Activated CD4-positive, CD25-positive, alpha-beta regulatory T cell treated with anti-CD3 and anti-CD28 coated beads, Interleukin-2, amount 50 U/mL, for 72 hours (primary cell): ENCODE measurements around the gene RAB7B.
"Not testable (repeated sequence)": the region's sequence is repeated elsewhere in the genome, so short reads cannot be mapped to it uniquely, and the experiment has no call there.

ENCODE experiments used
- DNase-seq: peaks from one replicate; pipeline ENCODE4 v3.0.0; 2021

RAB7B gene

GRCh38 chr1:206002871-206003801 is at the start of gene RAB7B:
Gene RAB7B (minus strand): TSS chr1:206003395. CDS start chr1:205994135, 9,260 bp downstream.
- no peak for DNase-seq

DNA sequence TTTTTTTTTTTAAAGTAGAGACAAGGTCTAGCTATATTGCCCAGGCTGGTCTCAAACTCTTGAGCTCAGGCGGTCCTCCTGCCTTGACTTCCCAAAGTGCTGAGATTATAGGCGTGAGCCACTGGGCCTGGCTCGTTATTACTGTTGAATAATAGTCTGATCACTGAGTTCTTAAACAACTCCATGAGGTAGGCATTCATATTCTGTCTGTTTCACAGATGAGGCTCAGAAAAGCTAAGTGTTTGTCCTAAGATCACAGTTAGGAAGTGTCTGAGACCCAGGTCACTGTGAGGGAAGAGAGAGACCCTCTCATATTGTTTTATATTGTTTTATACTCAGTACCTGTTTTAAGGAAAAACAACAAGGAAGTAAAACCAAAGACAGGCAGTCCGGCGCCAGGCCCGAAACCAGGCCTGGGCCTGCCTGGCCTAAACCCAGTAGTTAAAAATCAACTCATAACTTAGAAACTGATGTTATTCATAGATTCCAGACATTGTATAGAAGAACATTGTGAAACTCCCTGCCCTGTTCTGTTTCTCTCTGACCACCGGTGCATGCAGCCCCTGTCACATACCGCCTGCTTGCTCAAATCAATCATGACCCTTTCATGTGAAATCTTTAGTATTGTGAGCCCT is 49.2 kb upstream of the RAB7B start:
- not testable (repeated sequence) for DNase-seq

- DNase-seq = peak; percentile 59
Observed at GRCh38 chr1:206050655-206051235, 47.5 kb upstream of the RAB7B start.

GRCh38 chr1:206049919-206050600 is 46.9 kb upstream of the RAB7B start:
- no peak for DNase-seq

DNA sequence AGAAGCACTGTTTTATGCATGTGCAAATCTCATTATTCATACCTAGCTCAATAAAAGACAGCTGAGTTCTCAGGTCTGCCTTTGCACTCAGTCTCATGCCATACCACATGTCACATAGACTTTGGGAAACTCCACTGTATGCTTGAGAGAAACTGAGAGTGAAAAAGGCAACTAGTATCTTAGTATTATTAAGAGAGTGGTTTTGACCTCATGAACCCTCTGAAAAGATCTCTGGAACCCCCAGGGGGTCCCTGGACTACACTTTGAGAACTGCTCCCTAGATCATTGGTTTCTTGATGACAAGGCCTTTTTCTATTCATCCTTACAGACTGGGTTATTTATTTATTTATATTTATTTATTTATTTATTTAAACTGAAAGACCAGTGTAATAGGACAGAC is 46.1 kb upstream of the RAB7B start:
- DNase-seq = no peak

DNA sequence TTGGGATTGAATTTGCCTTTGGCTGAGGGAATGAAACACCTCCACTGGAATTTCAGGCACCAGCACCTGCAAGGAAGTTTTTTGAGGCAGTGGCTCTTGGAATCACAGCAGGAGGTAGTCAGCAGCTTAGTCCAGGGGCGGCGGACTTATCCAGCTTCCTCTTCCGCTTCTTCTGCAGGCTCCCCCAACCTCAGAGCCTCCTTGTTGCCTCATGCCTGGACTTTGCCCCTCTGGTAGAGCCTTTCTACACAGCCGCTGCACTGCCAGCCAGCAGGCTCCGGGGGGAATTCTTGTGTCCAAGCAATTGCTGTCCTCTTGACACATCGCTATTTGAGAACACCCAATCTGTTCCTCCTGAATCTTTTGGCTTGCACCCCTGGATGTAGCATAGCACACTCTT is 45.4 kb upstream of the RAB7B start:
- no peak for DNase-seq

GRCh38 chr1:206047271-206047670 is 44.1 kb upstream of the RAB7B start:
- DNase-seq = no peak

- no peak for DNase-seq
Observed at GRCh38 chr1:206041640-206042039, 38.4 kb upstream of the RAB7B start.

GRCh38 chr1:206040328-206040727 is 37.1 kb upstream of the RAB7B start:
- no peak for DNase-seq

DNA sequence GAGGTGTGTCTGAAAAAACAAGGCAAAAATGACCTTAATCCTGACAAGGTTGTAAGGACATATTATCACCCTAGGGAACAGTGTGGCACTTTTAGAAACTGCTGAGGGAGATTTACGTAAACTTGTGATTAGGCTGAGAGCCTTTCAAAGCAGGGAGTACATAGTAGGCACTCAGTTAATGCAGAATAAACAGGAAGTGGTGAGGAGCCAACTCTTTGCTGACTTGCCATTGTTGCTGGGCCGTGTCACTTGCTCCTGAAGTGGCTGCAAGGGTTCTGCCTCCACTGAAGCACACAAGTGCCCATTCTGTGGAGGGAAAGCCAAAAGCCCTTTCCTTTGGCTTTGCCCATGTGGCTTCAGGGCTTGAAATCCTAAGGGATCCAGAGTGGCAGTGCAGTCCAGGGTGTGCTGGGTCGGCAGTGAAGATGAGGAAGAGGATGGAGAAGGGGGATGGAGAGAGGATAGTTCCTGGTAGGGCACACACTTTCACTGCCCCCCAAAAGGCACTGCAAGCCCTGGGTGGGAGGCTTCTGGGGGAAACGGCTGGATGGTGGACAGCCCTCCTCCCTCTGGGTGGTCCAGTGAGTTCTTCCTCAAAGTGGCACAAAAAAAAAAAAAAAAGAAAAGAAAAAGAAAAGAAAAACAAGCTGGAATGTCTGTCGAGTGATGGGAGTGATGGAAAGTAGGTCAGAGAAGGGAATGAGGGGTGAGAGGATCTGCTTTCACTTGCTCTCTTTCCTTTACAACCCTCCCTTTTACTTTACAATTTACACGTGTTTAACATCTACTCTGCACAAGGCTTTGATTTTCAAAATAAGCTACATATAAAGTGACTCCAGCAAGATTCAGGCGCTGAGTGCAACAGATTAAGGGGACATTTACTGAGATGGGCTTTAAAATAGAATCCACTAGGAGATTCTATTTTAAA is 36.1 kb upstream of the RAB7B start:
- DNase-seq = no peak

- DNase-seq = no peak
Observed at GRCh38 chr1:206037581-206037980, 34.4 kb upstream of the RAB7B start.

DNA sequence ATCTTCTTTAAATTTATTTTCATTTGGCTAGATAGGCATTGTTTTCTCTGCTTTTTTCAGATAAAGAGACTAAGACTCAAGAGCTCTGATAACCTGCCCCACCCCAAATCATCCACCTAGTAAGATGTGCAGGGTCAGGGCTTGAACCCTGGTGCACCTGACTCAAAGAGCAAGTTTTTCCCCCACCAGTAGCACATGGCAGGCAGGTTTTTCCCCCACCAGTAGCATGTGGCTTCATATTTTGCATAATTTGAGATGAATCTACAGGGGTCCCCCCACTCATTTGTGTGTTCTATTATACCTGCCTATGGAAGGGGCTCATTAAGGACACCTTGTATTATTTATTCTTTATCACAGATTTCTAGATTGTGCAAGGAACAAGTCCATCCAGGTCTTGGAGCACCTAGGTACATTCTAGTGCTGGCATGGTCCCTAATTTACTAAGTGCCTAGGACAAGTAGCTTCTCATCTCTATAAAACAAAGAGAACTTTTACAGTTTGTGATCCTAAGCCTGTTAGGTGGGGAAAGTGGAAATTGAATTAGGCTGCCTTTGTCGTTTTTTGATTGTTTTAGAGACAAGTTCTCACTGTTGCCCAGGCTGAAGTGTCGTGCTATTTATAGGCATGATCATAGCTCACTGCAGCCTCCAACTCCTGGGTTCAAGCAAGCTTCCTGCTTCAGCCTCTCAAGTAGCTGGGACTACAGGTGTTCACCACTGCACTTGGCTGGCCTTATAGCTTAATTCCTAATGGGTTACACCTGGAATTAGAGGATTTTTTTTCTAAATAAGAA is 33.7 kb upstream of the RAB7B start:
- no peak for DNase-seq

DNA sequence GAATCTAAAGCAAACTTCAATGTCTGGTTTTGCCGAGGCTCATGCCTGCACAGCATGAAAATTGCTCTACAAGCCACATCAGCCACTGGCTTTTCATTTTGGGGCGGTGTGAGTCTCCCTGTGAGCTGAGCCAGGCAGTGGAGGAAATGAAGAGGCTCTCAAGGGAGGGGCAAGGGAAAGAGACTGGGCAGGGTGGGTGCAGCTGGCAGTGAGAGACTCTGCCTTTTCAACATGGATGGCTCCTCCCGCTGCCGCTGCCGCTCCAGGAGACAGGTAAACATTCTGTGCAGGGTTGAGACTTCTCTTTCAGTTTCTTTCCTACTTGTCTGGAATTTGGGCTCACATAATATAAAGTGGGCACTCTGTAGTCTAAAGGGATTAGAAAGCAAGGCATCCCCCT is 31.8 kb upstream of the RAB7B start:
- no peak for DNase-seq

DNA sequence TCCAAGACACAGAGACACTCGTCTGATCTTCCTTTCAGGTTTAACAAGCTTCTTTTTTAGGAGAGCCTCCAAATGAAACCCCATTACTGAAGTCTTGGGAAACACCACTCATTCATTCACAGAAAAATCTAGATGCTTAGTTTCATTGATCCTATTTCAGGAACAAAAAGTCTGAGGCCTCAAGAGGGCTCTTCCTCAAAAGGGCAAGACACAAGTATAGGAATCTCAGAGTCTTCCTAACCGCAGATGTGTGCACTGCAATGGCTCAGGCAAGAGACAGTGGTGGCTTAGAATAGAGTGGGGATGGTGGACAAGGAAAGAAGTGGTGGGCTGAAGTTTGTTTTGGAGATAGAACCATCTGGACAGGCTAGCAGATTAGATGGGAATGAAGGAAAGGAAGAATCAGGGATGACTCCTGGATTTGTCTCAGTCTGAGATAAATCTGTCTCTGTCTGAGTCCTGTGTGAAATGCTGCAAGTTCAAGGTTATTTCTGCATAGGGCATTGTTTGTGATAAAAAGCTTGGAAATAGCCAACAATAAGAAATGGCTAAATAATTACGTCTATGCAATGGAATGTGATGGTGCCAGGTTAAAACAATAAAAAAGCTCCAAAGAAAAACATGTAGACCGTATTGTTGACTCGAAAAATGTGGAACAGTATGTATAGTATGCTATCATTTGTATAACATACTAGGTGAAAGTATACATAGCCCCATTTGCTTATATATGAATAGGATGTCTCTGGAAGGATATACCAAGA is 29.4 kb upstream of the RAB7B start:
- no peak for DNase-seq

GRCh38 chr1:206030714-206031113 is 27.5 kb upstream of the RAB7B start:
- peak; percentile 62 for DNase-seq

GRCh38 chr1:206030191-206030590 is 27.0 kb upstream of the RAB7B start:
- DNase-seq = no peak

- DNase-seq = no peak
Observed at GRCh38 chr1:206029484-206029883, 26.3 kb upstream of the RAB7B start.

DNA sequence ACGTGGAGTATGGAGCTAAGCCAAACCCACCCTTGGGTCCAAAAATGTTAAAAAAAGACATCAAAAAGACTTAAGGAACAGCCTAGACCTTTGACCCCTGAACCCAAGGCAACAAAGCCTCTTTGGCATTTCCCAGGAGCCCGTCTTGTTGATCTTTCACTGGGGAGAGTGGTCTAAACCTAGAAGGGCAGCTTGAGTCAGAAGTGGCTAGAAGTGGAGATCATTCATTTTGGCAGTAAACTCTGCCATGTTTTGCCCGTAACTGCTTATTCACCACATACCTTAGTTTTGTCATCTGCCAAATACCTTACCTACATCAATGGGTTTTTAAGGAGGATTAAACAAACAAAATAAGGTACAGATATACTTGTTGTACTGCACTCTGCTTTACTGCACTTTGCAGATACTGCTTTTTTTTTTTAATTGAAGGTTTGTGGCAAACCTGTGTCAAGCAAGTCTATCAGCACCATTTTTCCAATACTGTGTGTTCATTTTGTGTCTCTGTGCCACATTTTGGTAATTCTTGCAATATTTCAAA is 22.2 kb upstream of the RAB7B start:
- no peak for DNase-seq

DNA sequence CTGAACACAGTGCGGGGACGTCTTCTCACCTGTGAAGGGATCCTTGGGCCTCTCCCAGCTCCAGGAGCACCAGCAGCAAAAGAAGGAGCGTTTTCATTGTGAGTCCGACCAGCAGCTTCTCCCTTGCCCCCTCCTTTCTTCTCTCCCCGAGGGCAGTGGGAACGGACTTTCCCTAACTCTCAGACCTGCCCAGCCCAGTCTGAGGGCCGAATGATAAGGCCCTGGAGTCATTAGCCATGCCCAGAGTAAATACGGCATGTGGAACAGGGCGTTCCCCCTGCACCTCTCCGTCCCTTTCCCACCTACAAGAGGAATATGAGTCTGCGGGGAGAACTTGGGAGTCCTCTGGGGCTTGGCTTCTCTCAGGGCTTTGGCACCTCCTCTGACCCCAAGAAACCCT is 20.5 kb upstream of the RAB7B start, which contains the start of gene CTSE:
Gene CTSE, minus strand, starts transcription at position 201 of the 400 bp plus-strand sequence. Its CDS starts 104 bp downstream, at position 97.
- no peak for DNase-seq

GRCh38 chr1:206022766-206023165 is 19.6 kb upstream of the RAB7B start:
- no peak for DNase-seq
